Suppressor macrophage treated with lipopolysaccharide for 1 hour (primary cell): ENCODE measurements around the gene PRAC1.

Source experiments
- DNase-seq, 3 donors: peaks; one replicate each; pipeline ENCODE4 v3.0.0-alpha.2; 2020 to 2022

PRAC1 gene

GRCh38 chr17:48692049-48692448 lies 30.3 kb downstream of the PRAC1 start:
- no peak for DNase-seq

- DNase-seq = no peak
Observed at GRCh38 chr17:48690655-48691054, 31.7 kb downstream of the PRAC1 start.

GRCh38 chr17:48681609-48682008 lies 40.7 kb downstream of the PRAC1 start:
- DNase-seq = no peak

- peak in 2 of 3 donors; percentile 32 to 36 for DNase-seq
Observed at GRCh38 chr17:48679385-48680096, 42.8 kb downstream of the PRAC1 start.

GRCh38 chr17:48678141-48678971 lies 44.0 kb downstream of the PRAC1 start:
- DNase-seq = peak; percentile 62 to 86 (median 76)

GRCh38 chr17:48676963-48677558 lies 45.3 kb downstream of the PRAC1 start:
- DNase-seq = no peak

GRCh38 chr17:48672340-48672739 lies 50.0 kb downstream of the PRAC1 start:
- DNase-seq = no peak
